HEK293T (cell line): Measurements from ENCODE around the gene RELA.

Experiments used
- CTBP1 ChIP-seq: fragments of 450-650 bp; IDR thresholded peaks from 2 replicates; pipeline ENCODE4 v1.6.1; 2016; ENCODE audit warnings: borderline replicate concordance
- ELF4 ChIP-seq: fragments of 450-650 bp; IDR thresholded peaks from 2 replicates; pipeline ENCODE4 v1.6.1; 2017; ENCODE audit warnings: antibody characterized with exemption
- FOXA1 ChIP-seq: fragments of 450-650 bp; IDR thresholded peaks from 2 replicates; pipeline ENCODE4 v1.6.1; 2016; ENCODE audit warnings: mild to moderate bottlenecking
- FOXK2 ChIP-seq: fragments of 450-650 bp; IDR thresholded peaks from 2 replicates; pipeline ENCODE4 v1.6.1; 2016; ENCODE audit warnings: mild to moderate bottlenecking
- FOXM1 ChIP-seq: fragments of 450-650 bp; IDR thresholded peaks from 2 replicates; pipeline ENCODE4 v1.6.1; 2017; ENCODE audit warnings: mild to moderate bottlenecking, borderline replicate concordance
- LEF1 ChIP-seq: fragments of 450-650 bp; IDR thresholded peaks from 2 replicates; pipeline ENCODE4 v1.6.1; 2017; ENCODE audit warnings: mild to moderate bottlenecking, borderline replicate concordance
- SP1 ChIP-seq: fragments of 450-650 bp; IDR thresholded peaks from 2 replicates; pipeline ENCODE4 v1.6.1; 2017
- SUZ12 ChIP-seq: fragments of 450-650 bp; IDR thresholded peaks from 2 replicates; pipeline ENCODE4 v1.6.1; 2016; ENCODE audit warnings: mild to moderate bottlenecking
- TARDBP ChIP-seq: fragments of 450-650 bp; IDR thresholded peaks from 2 replicates; pipeline ENCODE4 v1.6.1; 2016
- ZNF384 ChIP-seq: fragments of 450-650 bp; IDR thresholded peaks from 2 replicates; pipeline ENCODE4 v1.6.1; 2016
- TF ChIP-seq, protein P1 (sequence below): fragments of 450-650 bp; IDR thresholded peaks from 2 replicates; pipeline ENCODE4 v1.6.1; 2016

DNA sequence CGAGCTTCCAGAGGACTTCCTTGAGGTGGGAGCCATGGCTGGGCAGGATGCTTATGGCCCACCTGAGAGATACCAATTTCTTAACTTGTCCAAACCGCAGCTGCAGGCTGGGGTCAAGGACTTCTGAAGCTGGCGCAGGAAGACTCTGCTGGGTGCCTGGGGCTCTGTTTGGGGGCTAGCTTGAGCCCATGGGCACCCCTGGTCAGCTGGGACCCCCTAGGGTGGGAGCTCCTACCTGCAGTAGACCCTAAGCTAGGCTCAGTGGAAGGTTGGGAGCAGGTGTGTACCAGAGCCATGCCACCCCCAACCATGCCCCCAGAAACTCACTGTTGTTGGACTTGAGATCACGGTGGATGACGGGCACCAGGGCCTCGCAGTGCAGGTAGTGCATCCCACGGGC lies 50.0 kb downstream of the RELA start:
- no peak for TF ChIP-seq SP1
- TF ChIP-seq ZNF384, result no peak
- TF ChIP-seq FOXK2, result no peak
- no peak for TF ChIP-seq FOXM1
- no peak for TF ChIP-seq SUZ12
- no peak for TF ChIP-seq FOXA1
- TF ChIP-seq, protein P1, sequence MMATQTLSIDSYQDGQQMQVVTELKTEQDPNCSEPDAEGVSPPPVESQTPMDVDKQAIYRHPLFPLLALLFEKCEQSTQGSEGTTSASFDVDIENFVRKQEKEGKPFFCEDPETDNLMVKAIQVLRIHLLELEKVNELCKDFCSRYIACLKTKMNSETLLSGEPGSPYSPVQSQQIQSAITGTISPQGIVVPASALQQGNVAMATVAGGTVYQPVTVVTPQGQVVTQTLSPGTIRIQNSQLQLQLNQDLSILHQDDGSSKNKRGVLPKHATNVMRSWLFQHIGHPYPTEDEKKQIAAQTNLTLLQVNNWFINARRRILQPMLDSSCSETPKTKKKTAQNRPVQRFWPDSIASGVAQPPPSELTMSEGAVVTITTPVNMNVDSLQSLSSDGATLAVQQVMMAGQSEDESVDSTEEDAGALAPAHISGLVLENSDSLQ, result no peak
- no peak for TF ChIP-seq LEF1
- no peak for TF ChIP-seq CTBP1
- no peak for TF ChIP-seq ELF4
- TF ChIP-seq TARDBP, result no peak
